Neural cell (in vitro differentiated cells): ENCODE measurements around the gene KLK10. TPM values are rescaled to one million over a fixed set of nuclear protein-coding genes. Genes with fewer than 3 reads are reported as not detected.

Experiments used
- H2AFZ ChIP-seq: fragments of 200-600, 300-800 bp; sonication (generic), shearing (Covaris generic); 2 replicates; pipeline ENCODE4 v1.6.0; 2014; ENCODE audit warnings: low read depth, mild to moderate bottlenecking, antibody characterized with exemption, low read length, moderate library complexity
- H3F3A ChIP-seq: fragments of 200-600 bp; shearing (Covaris generic); 2 replicates; pipeline ENCODE4 v1.6.1; 2016; ENCODE audit warnings: mild to moderate bottlenecking, moderate library complexity, mixed read lengths, antibody characterized with exemption, low read length; ENCODE audit not compliant: insufficient read depth, poor library complexity, severe bottlenecking
- H3K27ac ChIP-seq: fragments of 200-600, 300-800 bp; sonication (generic), shearing (Covaris generic); 2 replicates; pipeline ENCODE4 v1.5.1; 2014; ENCODE audit warnings: mild to moderate bottlenecking, low read length, moderate library complexity
- H3K27me3 ChIP-seq: fragments of 300-800, 200-600 bp; sonication (generic), shearing (Covaris generic); 2 replicates; pipeline ENCODE4 v1.6.0; 2014; ENCODE audit warnings: mild to moderate bottlenecking, low read depth, low read length, moderate library complexity; ENCODE audit not compliant: insufficient read depth
- H3K36me3 ChIP-seq: fragments of 300-800, 200-600 bp; sonication (generic), shearing (Covaris generic); 2 replicates; pipeline ENCODE4 v1.5.1; 2014; ENCODE audit warnings: mild to moderate bottlenecking, antibody characterized with exemption, low read length, moderate library complexity; ENCODE audit not compliant: insufficient read depth
- H3K4me2 ChIP-seq: fragments of 300-800, 200-600 bp; sonication (generic), shearing (Covaris generic); 2 replicates; pipeline ENCODE4 v1.6.0; 2014; ENCODE audit warnings: mild to moderate bottlenecking, low read length
- H3K4me3 ChIP-seq: fragments of 300-800, 200-600 bp; sonication (generic), shearing (Covaris generic); 2 replicates; pipeline ENCODE4 v1.5.1; 2014; ENCODE audit warnings: mild to moderate bottlenecking, low read length, moderate library complexity
- H3K79me2 ChIP-seq: fragments of 200-600 bp; shearing (Covaris generic); replicated peaks from 2 replicates; pipeline ENCODE4 v1.6.0; 2014; ENCODE audit warnings: mild to moderate bottlenecking, low read length, moderate library complexity; ENCODE audit not compliant: insufficient read depth
- H3K9ac ChIP-seq: fragments of 300-800, 200-600 bp; sonication (generic), shearing (Covaris generic); 2 replicates; pipeline ENCODE4 v1.6.1; 2016; ENCODE audit warnings: mild to moderate bottlenecking, low read length, mixed read lengths
- H3K9me2 ChIP-seq: fragments of 200-600 bp; shearing (Covaris generic); 2 replicates; pipeline ENCODE4 v1.6.1; 2016; ENCODE audit warnings: mild to moderate bottlenecking, low read length, mixed read lengths; ENCODE audit not compliant: insufficient read depth
- H3K9me3 ChIP-seq: fragments of 200-600, 300-800 bp; sonication (generic), shearing (Covaris generic); 2 replicates; pipeline ENCODE4 v1.6.1; 2016; ENCODE audit warnings: mild to moderate bottlenecking, mixed run types, low read length, moderate library complexity, mixed read lengths
- H4K20me1 ChIP-seq: fragments of 200-600 bp; shearing (Covaris generic); 2 replicates; pipeline ENCODE4 v1.6.1; 2016; ENCODE audit warnings: mild to moderate bottlenecking, mixed run types; ENCODE audit not compliant: insufficient read depth
- EP300 ChIP-seq: fragments of 450-650 bp; conservative IDR thresholded peaks from 2 replicates; pipeline ENCODE4 v1.6.1; 2014; ENCODE audit warnings: antibody characterized with exemption, mild to moderate bottlenecking, moderate library complexity; ENCODE audit not compliant: poor library complexity, severe bottlenecking
- EZH2 ChIP-seq: fragments of 200-600, 300-800 bp; shearing (Covaris generic), sonication (generic); IDR thresholded peaks from 2 replicates; pipeline ENCODE4 v1.6.1; 2014; ENCODE audit warnings: antibody characterized with exemption, low read length, borderline replicate concordance, mild to moderate bottlenecking; ENCODE audit not compliant: insufficient read depth, poor library complexity, severe bottlenecking
- MXI1 ChIP-seq: fragments of 450-650 bp; conservative IDR thresholded peaks from 2 replicates; pipeline ENCODE4 v1.6.1; 2014; ENCODE audit warnings: antibody characterized with exemption, mild to moderate bottlenecking; ENCODE audit not compliant: poor library complexity, severe bottlenecking
- POLR2AphosphoS5 ChIP-seq: IDR thresholded peaks from 2 replicates; pipeline ENCODE4 v1.6.1; 2012
- RAD21 ChIP-seq: fragments of 450-650 bp; conservative IDR thresholded peaks from 2 replicates; pipeline ENCODE4 v1.6.1; 2014; ENCODE audit warnings: antibody characterized with exemption, mild to moderate bottlenecking, moderate library complexity
- SMC3 ChIP-seq: fragments of 450-650 bp; conservative IDR thresholded peaks from 2 replicates; pipeline ENCODE4 v1.6.1; 2014; ENCODE audit warnings: antibody characterized with exemption, mild to moderate bottlenecking, moderate library complexity; ENCODE audit not compliant: poor library complexity
- TAF1 ChIP-seq: IDR thresholded peaks from 2 replicates; pipeline ENCODE4 v1.6.1; 2012; ENCODE audit warnings: low read depth
- polyA plus RNA-seq: library from polyadenylated mRNA; depleted of rRNA; stranded (reverse); fragments of >200 nt; gene quantifications from 2 replicates; pipeline ENCODE4 v1.2.3, GENCODE V29; 2014
- TF ChIP-seq, protein P1 (sequence below): IDR thresholded peaks from 2 replicates; pipeline ENCODE4 v1.6.1; 2012; ENCODE audit warnings: borderline replicate concordance
- TF ChIP-seq, protein P2 (sequence below): fragments of 450-650 bp; IDR thresholded peaks from 2 replicates; pipeline ENCODE4 v1.5.1; 2014; ENCODE audit warnings: antibody characterized with exemption, mild to moderate bottlenecking, moderate library complexity; ENCODE audit not compliant: poor library complexity, severe bottlenecking

Gene KLK10
- polyA plus RNA-seq, 1 donor from 2014 or later = 0.73 TPM

DNA sequence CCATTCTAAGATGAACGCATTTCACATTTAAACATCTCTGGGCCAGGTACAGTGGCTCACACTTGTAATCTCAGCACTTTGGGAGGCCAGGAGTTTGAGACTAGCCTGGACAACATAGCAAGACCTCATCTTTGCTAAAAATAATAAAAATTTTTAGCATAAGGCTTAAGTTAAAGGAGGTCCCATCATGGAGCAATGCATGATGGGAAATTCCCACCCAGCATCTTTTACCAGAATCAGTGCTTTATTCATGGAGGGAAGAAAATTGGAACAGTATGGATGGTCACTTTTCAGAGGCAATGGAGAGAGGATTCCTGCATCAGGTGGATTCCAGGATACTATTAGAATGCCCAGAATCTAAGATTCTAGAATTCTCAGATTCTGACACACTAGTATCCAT is 14.3 kb downstream of the KLK10 start:
- H3K9ac ChIP-seq = no peak overlapping the region
- no peaks in the 10 kb centered on the region for H3F3A ChIP-seq
- H2AFZ ChIP-seq = no peak overlapping the region
- no peaks in the 10 kb centered on the region for H3K9me2 ChIP-seq
- no peaks in the 10 kb centered on the region for H3K27me3 ChIP-seq
- H4K20me1 ChIP-seq = no peaks in the 10 kb centered on the region
- H3K36me3 ChIP-seq = no peaks in the 10 kb centered on the region
- no peak overlapping the region for H3K4me2 ChIP-seq
- TF ChIP-seq EP300 (no peak), SMC3 (no peak), EZH2 (no peak), RAD21 (no peak), POLR2AphosphoS5 (no peak), MXI1 (no peak), TAF1 (no peak)
- TF ChIP-seq, protein P1, sequence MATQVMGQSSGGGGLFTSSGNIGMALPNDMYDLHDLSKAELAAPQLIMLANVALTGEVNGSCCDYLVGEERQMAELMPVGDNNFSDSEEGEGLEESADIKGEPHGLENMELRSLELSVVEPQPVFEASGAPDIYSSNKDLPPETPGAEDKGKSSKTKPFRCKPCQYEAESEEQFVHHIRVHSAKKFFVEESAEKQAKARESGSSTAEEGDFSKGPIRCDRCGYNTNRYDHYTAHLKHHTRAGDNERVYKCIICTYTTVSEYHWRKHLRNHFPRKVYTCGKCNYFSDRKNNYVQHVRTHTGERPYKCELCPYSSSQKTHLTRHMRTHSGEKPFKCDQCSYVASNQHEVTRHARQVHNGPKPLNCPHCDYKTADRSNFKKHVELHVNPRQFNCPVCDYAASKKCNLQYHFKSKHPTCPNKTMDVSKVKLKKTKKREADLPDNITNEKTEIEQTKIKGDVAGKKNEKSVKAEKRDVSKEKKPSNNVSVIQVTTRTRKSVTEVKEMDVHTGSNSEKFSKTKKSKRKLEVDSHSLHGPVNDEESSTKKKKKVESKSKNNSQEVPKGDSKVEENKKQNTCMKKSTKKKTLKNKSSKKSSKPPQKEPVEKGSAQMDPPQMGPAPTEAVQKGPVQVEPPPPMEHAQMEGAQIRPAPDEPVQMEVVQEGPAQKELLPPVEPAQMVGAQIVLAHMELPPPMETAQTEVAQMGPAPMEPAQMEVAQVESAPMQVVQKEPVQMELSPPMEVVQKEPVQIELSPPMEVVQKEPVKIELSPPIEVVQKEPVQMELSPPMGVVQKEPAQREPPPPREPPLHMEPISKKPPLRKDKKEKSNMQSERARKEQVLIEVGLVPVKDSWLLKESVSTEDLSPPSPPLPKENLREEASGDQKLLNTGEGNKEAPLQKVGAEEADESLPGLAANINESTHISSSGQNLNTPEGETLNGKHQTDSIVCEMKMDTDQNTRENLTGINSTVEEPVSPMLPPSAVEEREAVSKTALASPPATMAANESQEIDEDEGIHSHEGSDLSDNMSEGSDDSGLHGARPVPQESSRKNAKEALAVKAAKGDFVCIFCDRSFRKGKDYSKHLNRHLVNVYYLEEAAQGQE = no peak
- TF ChIP-seq, protein P2, sequence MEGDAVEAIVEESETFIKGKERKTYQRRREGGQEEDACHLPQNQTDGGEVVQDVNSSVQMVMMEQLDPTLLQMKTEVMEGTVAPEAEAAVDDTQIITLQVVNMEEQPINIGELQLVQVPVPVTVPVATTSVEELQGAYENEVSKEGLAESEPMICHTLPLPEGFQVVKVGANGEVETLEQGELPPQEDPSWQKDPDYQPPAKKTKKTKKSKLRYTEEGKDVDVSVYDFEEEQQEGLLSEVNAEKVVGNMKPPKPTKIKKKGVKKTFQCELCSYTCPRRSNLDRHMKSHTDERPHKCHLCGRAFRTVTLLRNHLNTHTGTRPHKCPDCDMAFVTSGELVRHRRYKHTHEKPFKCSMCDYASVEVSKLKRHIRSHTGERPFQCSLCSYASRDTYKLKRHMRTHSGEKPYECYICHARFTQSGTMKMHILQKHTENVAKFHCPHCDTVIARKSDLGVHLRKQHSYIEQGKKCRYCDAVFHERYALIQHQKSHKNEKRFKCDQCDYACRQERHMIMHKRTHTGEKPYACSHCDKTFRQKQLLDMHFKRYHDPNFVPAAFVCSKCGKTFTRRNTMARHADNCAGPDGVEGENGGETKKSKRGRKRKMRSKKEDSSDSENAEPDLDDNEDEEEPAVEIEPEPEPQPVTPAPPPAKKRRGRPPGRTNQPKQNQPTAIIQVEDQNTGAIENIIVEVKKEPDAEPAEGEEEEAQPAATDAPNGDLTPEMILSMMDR = no peak
- H3K79me2 ChIP-seq = no peaks in the 10 kb centered on the region
- H3K27ac ChIP-seq = no peak overlapping the region
- H3K4me3 ChIP-seq = no peak overlapping the region
- no peaks in the 10 kb centered on the region for H3K9me3 ChIP-seq

DNA sequence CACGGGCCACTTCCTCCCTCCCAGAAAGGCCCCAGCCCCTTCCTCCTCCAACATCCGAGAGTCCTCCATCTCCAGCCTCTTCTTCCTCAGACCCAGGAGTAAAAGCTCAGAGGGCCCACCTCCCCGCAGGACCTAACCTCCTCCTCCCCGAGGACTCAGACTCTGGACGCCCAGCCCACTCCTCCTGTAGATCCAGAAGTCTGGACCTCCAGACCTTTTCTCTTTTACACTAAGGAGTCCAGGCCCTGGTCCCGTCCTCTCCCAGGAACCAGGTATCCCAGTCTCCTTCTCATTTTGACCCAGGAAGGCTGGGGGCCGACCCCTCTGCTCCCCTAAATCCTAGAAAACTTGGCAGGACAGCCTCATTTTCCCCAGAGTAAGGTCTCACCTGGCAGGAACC is 16.2 kb downstream of the KLK10 start:
- Histone ChIP-seq H2AFZ (no peak overlapping the region), H3K9me2 (no peaks in the 10 kb centered on the region), H3K4me3 (no peak overlapping the region), H3K27me3 (no peaks in the 10 kb centered on the region), H3K27ac (no peak overlapping the region), H3K4me2 (no peak overlapping the region), H3K79me2 (no peaks in the 10 kb centered on the region), H3F3A (no peaks in the 10 kb centered on the region), H4K20me1 (no peaks in the 10 kb centered on the region), H3K9me3 (no peaks in the 10 kb centered on the region), H3K36me3 (no peaks in the 10 kb centered on the region), H3K9ac (no peak overlapping the region)
- TF ChIP-seq, protein P1 = no peak
- no peak for TF ChIP-seq MXI1
- no peak for TF ChIP-seq SMC3
- no peak for TF ChIP-seq EP300
- TF ChIP-seq, protein P2 = no peak
- no peak for TF ChIP-seq TAF1
- no peak for TF ChIP-seq EZH2
- no peak for TF ChIP-seq POLR2AphosphoS5
- TF ChIP-seq RAD21 = no peak
